Peyer's patch (tissue), 4 donors: ENCODE measurements around the gene GET3. TPM values are rescaled to one million over a fixed set of nuclear protein-coding genes. Genes with fewer than 3 reads are reported as not detected.

Experiments
- DNase-seq, 3 donors: peaks; one replicate each; pipeline ENCODE4 v3.0.0-alpha.2; 2017 to 2019
- H3K27ac ChIP-seq, 4 donors: fragments of 200-600 bp; sonication (generic); one replicate each; pipeline ENCODE4 v1.5.1; 2016 to 2019
- H3K27me3 ChIP-seq, 2 donors: fragments of 200-600 bp; sonication (generic); one replicate each; pipeline ENCODE4 v1.5.1; 2019
- H3K36me3 ChIP-seq, 3 donors: fragments of 200-600 bp; sonication (generic); one replicate each; pipeline ENCODE4 v1.5.1; 2016 to 2019
- H3K4me1 ChIP-seq, 4 donors: fragments of 200-600 bp; sonication (generic); one replicate each; pipeline ENCODE4 v1.5.1; 2016 to 2019
- H3K4me3 ChIP-seq, 4 donors: fragments of 200-600 bp; sonication (generic); 1 replicate in 3 of 4; 2 replicates in 1 of 4; pipeline ENCODE4 v1.5.1; 2016 to 2019; ENCODE audit warnings: mild to moderate bottlenecking in 1 of 4
- H3K9me3 ChIP-seq, 4 donors: fragments of 200-600 bp; sonication (generic); one replicate each; pipeline ENCODE4 v1.5.1; 2016 to 2019; ENCODE audit warnings: mild to moderate bottlenecking in 1 of 4
- CTCF ChIP-seq, 6 experiments: fragments of 450-650 bp in 4 of 6; fragments of 200-600 bp in 2 of 6; sonication (generic) in 1 of 6; IDR thresholded peaks; one replicate each; pipeline ENCODE4 v1.5.1; 2017 to 2019; ENCODE audit warnings: antibody characterized with exemption in 6 of 6, mild to moderate bottlenecking in 3 of 6, moderate library complexity in 1 of 6
- POLR2A ChIP-seq, 2 donors: fragments of 450-650 bp; IDR thresholded peaks; one replicate each; pipeline ENCODE4 v1.5.1; 2017; ENCODE audit warnings: antibody characterized with exemption in 2 of 2, mild to moderate bottlenecking in 2 of 2, moderate library complexity in 2 of 2
- total RNA-seq, 4 donors: library from RNA; depleted of rRNA; stranded (reverse); fragments of >200 nt; gene quantifications; one replicate each; pipeline ENCODE4 v1.1.0, GENCODE V29; 2016

Gene GET3
- total RNA-seq, 4 donors from 2014 or later, result 23.1 to 31.9 (median 30.5) TPM

- H3K9me3 ChIP-seq, result no peaks in the 10 kb centered on the region
- no peak overlapping the region for H3K4me3 ChIP-seq
- DNase-seq, result no peak
- H3K36me3 ChIP-seq, result no peaks in the 10 kb centered on the region
- TF ChIP-seq POLR2A (IDR thresholded peaks at IDR 0.05) (no peak), CTCF (IDR thresholded peaks at IDR 0.05) (no peak)
- H3K27ac ChIP-seq, result peak overlapping the region; percentile 97 to 100 (median 100)
- H3K27me3 ChIP-seq, result no peaks in the 10 kb centered on the region
- peaks cover 24 to 62% (median 45%) of the 10 kb centered on the region in 4 donors for H3K4me1 ChIP-seq
These were observed 50.2 kb downstream of the GET3 start for GRCh38 chr19:12787458-12787857.

DNA sequence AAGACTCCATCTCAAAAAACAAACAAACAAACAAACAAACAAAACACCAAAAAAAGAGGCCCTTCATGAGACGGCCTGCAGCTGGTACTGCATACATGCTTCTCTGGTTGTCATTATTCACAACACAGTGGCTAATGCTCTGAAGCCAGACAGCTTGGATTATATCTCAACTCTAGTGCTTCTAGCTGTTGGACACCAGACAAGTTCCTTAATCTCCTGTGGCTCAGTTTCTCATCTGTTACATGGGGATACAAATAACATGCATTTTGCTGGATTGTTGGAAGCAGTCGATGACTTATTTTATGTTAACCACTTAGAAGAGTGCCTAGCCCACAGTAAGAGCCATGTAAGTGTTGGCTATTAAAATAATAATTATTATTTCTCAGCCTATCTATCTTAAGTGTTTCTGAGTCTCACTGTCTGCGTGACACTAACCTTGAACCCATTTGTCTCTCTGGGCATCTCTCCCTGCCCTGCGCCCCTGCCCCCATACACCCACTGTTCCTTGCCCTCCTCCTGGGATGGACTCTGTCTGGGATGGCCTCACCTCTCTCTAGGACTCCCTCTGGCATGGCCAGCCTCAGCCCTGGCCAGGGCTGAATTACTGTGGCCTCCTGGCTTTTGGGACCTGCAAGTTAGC, 50.9 kb downstream of the GET3 start:
- no peak for TF ChIP-seq POLR2A (IDR thresholded peaks at IDR 0.05)
- TF ChIP-seq CTCF (IDR thresholded peaks at IDR 0.05), result peak in 1 of 6 experiments; percentile 7
- Histone ChIP-seq H3K9me3 (no peaks in the 10 kb centered on the region), H3K27ac (peak overlapping the region; percentile 97 to 100 (median 100)), H3K36me3 (no peaks in the 10 kb centered on the region), H3K27me3 (no peaks in the 10 kb centered on the region), H3K4me3 (peak overlapping the region in 3 of 4 donors; percentile 82 to 86 (median 83)), H3K4me1 (peaks cover 21 to 56% (median 39%) of the 10 kb centered on the region in 4 donors)
- no peak for DNase-seq

GRCh38 chr19:12788682-12789097, 51.4 kb downstream of the GET3 start:
- peak; percentile 69 to 90 (median 90) for DNase-seq
- Histone ChIP-seq H3K27ac (peak overlapping the region; percentile 97 to 100 (median 100)), H3K36me3 (no peaks in the 10 kb centered on the region), H3K4me1 (peaks cover 16 to 51% (median 34%) of the 10 kb centered on the region in 4 donors), H3K4me3 (peak overlapping the region; percentile 82 to 92 (median 84)), H3K27me3 (no peaks in the 10 kb centered on the region), H3K9me3 (no peaks in the 10 kb centered on the region)
- TF ChIP-seq POLR2A (IDR thresholded peaks at IDR 0.05), result peak; percentile 28 to 62
- TF ChIP-seq CTCF (IDR thresholded peaks at IDR 0.05), result peak in 1 of 6 experiments; percentile 14

- Histone ChIP-seq H3K27ac (peak overlapping the region; percentile 97 to 100 (median 100)), H3K4me1 (peaks cover 13 to 48% (median 31%) of the 10 kb centered on the region in 4 donors), H3K27me3 (no peaks in the 10 kb centered on the region), H3K4me3 (peak overlapping the region; percentile 82 to 92 (median 84)), H3K36me3 (no peaks in the 10 kb centered on the region), H3K9me3 (no peaks in the 10 kb centered on the region)
- DNase-seq, result peak in 1 of 3 donors; percentile 95
- peak; percentile 66 to 81 for TF ChIP-seq POLR2A (IDR thresholded peaks at IDR 0.05)
- no peak for TF ChIP-seq CTCF (IDR thresholded peaks at IDR 0.05)
These were observed 52.0 kb downstream of the GET3 start for GRCh38 chr19:12789098-12789903.

DNA sequence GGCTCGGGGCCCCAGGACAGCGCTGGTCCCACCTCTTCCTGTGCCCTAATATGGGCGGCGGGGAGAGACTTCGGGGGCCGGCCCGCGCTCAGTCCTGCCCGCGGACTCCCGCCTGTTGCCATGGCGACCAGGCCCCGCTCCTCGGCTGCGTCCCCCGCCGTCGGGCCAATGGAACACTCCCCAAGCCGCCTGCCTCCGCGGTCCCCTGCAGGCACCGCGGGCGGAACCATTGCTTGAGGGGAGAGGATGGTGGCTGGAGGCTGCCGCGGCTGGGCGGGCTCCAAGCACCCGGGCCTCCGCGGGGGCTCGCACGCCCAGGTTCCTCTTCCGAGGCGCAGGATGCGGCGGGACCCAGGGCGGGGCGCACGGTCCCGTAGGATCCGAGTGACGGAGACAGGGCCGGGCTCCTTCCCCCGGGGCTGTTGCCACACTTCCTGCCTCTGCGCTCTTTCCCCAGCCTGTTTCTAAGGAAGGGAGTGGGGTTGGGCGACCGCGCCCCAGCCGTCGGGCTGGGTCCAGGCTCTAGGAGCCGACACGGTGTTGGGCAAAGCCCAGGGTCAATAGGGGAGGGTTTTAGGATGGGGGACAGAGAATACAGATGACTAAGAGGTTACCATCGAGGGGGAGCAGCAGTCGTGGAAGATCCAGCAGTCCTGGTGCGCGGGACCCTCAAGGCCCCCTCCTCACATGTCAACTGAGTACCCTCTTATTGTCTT, 52.8 kb downstream of the GET3 start:
- Histone ChIP-seq H3K27ac (peak overlapping the region; percentile 97 to 100 (median 100)), H3K4me1 (peaks cover 9 to 48% (median 29%) of the 10 kb centered on the region in 4 donors), H3K9me3 (no peaks in the 10 kb centered on the region), H3K4me3 (peak overlapping the region; percentile 82 to 92 (median 84)), H3K36me3 (no peaks in the 10 kb centered on the region), H3K27me3 (no peaks in the 10 kb centered on the region)
- TF ChIP-seq POLR2A (IDR thresholded peaks at IDR 0.05) (peak; percentile 90 to 98), CTCF (IDR thresholded peaks at IDR 0.05) (no peak)
- peak; percentile 95 to 98 (median 98) for DNase-seq
